ENCODE results near the gene NGF. TPM values are rescaled to one million over a fixed set of nuclear protein-coding genes. Genes with fewer than 3 reads are reported as not detected.

Gene NGF
- total and polyA plus RNA-seq, 9 of the 15 experiments (the other 6 are each of a cell fraction or from before 2014, with no cell fraction given) = not detected

GRCh38 chr1:115326419-115326818 is 11.6 kb downstream of the NGF start:
- intact Hi-C loops (cut with micrococcal nuclease) = no loop called here
- H3K4me3 ChIP-seq = no peak overlapping the region
- H3K4me1 ChIP-seq (replicated peaks in 1 of 2; ENCODE audit: control insufficient read depth in 2 of 2, insufficient read depth in 2 of 2, low read length in 2 of 2) = no peaks in the 10 kb centered on the region
- no peaks in the 10 kb centered on the region for H3K36me3 ChIP-seq (ENCODE audit: control insufficient read depth, insufficient read depth, low read length)
- no peak overlapping the region for H2AFZ ChIP-seq (ENCODE audit: low read depth, low read length)
- CTCF ChIA-PET (ENCODE audit: low intra/inter-chr PET ratio) = no interaction called here
- DNase-seq (ENCODE audit: extremely low read depth in 1 of 4, low spot score in 3 of 4) (no peak), FAIRE-seq (no peak), ATAC-seq (no peak)
- in situ Hi-C loops (cut with MboI) = no loop called here
- TF ChIP-seq NFYB (IDR thresholded peaks at IDR 0.05; ENCODE audit: extremely low read depth, insufficient read length) (no peak), PPARD (CRISPR knock-in tag; IDR thresholded peaks at IDR 0.05) (no peak), HOMEZ (CRISPR knock-in tag; IDR thresholded peaks at IDR 0.05) (no peak), E2F5 (CRISPR knock-in tag; IDR thresholded peaks at IDR 0.05) (no peak), SRSF1 (IDR thresholded peaks at IDR 0.05; ENCODE audit: low read depth, low read length) (no peak)
- no peak overlapping the region for H3K9ac ChIP-seq (ENCODE audit: insufficient read depth in 1 of 2, low read depth in 2 of 2, low read length in 2 of 2)
- H3K27me3 ChIP-seq (ENCODE audit: control insufficient read depth in 2 of 2, insufficient read depth in 2 of 2, low read length in 2 of 2) = peaks cover 3 to 5% of the 10 kb centered on the region in 2 experiments; a peak in 1 of 5 replicates
- H3K4me2 ChIP-seq (ENCODE audit: insufficient read depth, low read length) = no peak overlapping the region
- no peaks in the 10 kb centered on the region for H3K9me3 ChIP-seq (replicated peaks; ENCODE audit: control insufficient read depth, insufficient read depth, low read depth, low read length)
- H4K20me1 ChIP-seq (replicated peaks; ENCODE audit: control insufficient read depth, insufficient read depth, low read length) = no peaks in the 10 kb centered on the region; the same call in 1 of the 2 replicates
- POLR2A ChIA-PET = interaction anchor here (0.9 kb wide), 1 partner anchor 110 kb away, joined by 3 read pairs; no protein-coding TSS in a partner anchor
- no peaks in the 10 kb centered on the region for H3K9me1 ChIP-seq (ENCODE audit: control insufficient read depth, insufficient read depth, low read length)
- no peak overlapping the region for H3K27ac ChIP-seq (ENCODE audit: extremely low read depth, low read depth, low read length)
- WGBS (ENCODE audit: insufficient coverage, low coverage, missing lambda C conversion rate) = 0% methylated on average over 6 of the region's 6 CpGs
- H3K79me2 ChIP-seq (ENCODE audit: control insufficient read depth, insufficient read depth, low read length) = no peaks in the 10 kb centered on the region
- BruUV-seq (replicated peaks) = no TSS peak
